Activated T-cell treated with anti-CD3 and anti-CD28 coated beads for 48 hours (primary cell): ENCODE data around the gene OBP2A.
"Not testable (repeated sequence)": the region's sequence is repeated elsewhere in the genome, so short reads cannot be mapped to it uniquely, and the experiment has no call there.

Source experiments
- DNase-seq: peaks from one replicate; pipeline ENCODE4 v3.0.0-alpha.2; 2020; ENCODE audit warnings: low read depth

OBP2A gene

GRCh38 chr9:135526730-135527571, 19.0 kb upstream of the OBP2A start:
- DNase-seq: no peak

GRCh38 chr9:135528842-135529435, 17.0 kb upstream of the OBP2A start:
- not testable (repeated sequence) for DNase-seq

- DNase-seq: no peak
Observed at GRCh38 chr9:135530146-135530545, 15.8 kb upstream of the OBP2A start.

- DNase-seq: no peak
Observed at GRCh38 chr9:135531096-135531495, 14.8 kb upstream of the OBP2A start.

GRCh38 chr9:135533113-135533512, 12.8 kb upstream of the OBP2A start:
- DNase-seq: no peak

GRCh38 chr9:135533674-135534073, 12.3 kb upstream of the OBP2A start:
- no peak for DNase-seq

- DNase-seq: not testable (repeated sequence)
Observed at GRCh38 chr9:135534192-135534711, 11.7 kb upstream of the OBP2A start.

- DNase-seq: not testable (repeated sequence)
Observed at GRCh38 chr9:135534826-135535225, 11.1 kb upstream of the OBP2A start.

GRCh38 chr9:135535631-135536030, 10.3 kb upstream of the OBP2A start:
- DNase-seq: not testable (repeated sequence)

GRCh38 chr9:135536216-135536615, 9.7 kb upstream of the OBP2A start:
- no peak for DNase-seq

GRCh38 chr9:135543262-135543894, 2.5 kb upstream of the OBP2A start:
- not testable (repeated sequence) for DNase-seq

- DNase-seq: no peak
Observed at GRCh38 chr9:135544981-135545635, 818 bp upstream of the OBP2A start.

- not testable (repeated sequence) for DNase-seq
Observed at GRCh38 chr9:135546792-135547617, 1.1 kb downstream of the OBP2A start.

GRCh38 chr9:135547756-135548736, 2.1 kb downstream of the OBP2A start:
- no peak for DNase-seq

GRCh38 chr9:135549478-135550343, 3.8 kb downstream of the OBP2A start:
- not testable (repeated sequence) for DNase-seq

GRCh38 chr9:135550344-135550918, 4.5 kb downstream of the OBP2A start:
- DNase-seq: no peak

GRCh38 chr9:135551031-135551430, 5.1 kb downstream of the OBP2A start:
- DNase-seq: no peak

- no peak for DNase-seq
Observed at GRCh38 chr9:135551456-135551855, 5.5 kb downstream of the OBP2A start.
